LNCAP (cell line): ENCODE results near the gene ANTXR1.

ENCODE experiments used
- TF ChIP-seq, protein P1 (sequence below): fragments of 450-650 bp; IDR thresholded peaks from 2 replicates; pipeline ENCODE4 v1.5.1; 2017; ENCODE audit warnings: mild to moderate bottlenecking

Gene ANTXR1

DNA sequence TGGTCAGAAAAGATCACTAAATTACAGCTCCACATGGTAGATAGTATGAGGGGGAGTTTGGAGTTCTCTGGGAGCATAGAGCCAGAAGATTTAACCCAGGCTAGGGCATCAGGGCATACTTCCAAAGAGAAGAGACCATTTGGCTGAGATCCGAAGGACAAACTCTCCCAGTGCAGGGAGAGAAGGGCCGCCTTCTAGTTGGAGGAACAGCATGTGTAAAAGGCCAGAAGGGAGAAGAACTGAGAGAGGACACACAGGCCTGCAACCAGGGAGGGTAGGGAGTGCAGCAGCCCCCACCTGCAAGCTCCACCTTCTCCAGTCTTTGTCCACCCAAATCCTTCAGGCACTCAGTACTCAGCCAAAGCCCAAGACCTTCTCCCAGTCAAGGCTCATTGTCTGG lies 192.1 kb downstream of the ANTXR1 start:
- TF ChIP-seq, protein P1, sequence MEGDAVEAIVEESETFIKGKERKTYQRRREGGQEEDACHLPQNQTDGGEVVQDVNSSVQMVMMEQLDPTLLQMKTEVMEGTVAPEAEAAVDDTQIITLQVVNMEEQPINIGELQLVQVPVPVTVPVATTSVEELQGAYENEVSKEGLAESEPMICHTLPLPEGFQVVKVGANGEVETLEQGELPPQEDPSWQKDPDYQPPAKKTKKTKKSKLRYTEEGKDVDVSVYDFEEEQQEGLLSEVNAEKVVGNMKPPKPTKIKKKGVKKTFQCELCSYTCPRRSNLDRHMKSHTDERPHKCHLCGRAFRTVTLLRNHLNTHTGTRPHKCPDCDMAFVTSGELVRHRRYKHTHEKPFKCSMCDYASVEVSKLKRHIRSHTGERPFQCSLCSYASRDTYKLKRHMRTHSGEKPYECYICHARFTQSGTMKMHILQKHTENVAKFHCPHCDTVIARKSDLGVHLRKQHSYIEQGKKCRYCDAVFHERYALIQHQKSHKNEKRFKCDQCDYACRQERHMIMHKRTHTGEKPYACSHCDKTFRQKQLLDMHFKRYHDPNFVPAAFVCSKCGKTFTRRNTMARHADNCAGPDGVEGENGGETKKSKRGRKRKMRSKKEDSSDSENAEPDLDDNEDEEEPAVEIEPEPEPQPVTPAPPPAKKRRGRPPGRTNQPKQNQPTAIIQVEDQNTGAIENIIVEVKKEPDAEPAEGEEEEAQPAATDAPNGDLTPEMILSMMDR: no peak

DNA sequence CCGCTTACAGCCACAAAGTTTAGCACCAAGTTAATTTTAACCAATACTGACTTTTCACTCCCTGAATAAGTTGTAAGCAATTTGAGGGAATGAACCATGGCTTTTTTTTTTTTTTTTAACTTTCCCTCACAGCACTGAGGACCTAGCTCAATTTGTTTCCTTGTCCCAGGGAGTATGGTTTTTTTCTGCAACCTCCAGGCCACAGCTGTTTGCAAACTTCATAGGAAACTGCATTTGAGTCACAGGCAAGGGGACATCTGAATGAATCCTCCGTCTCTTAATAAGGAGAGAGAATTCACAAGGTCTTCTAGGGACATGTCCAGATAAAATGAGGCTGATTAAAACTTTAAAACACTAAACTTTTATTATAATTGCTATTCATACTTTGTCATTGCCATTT lies 192.5 kb downstream of the ANTXR1 start:
- TF ChIP-seq, protein P1: no peak

- TF ChIP-seq, protein P1: no peak
These were observed 195.1 kb downstream of the ANTXR1 start for GRCh38 chr2:69208023-69208595.

- TF ChIP-seq, protein P1: no peak
These were observed 196.5 kb downstream of the ANTXR1 start for GRCh38 chr2:69209482-69209881.

DNA sequence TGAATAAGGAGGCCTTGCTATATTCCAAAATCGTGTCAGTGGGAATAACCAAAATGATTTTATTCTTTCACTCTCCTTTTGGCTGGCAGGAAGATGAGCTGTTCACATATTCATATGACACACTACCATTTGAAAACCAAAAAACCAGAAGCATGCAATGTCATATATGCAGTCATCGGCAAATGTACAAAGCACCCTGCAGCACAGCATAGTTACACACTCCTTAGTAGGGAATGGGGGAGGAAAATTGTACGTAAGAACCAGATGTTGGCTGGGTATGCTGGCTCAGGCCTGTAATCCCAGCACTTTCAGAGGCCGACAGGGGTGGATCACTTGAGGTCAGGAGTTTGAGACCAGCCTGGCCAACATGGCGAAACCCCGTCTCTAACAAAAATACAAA lies 197.4 kb downstream of the ANTXR1 start:
- TF ChIP-seq, protein P1: no peak

GRCh38 chr2:69211048-69211447 lies 198.1 kb downstream of the ANTXR1 start:
- TF ChIP-seq, protein P1: no peak

- TF ChIP-seq, protein P1: no peak
These were observed 198.7 kb downstream of the ANTXR1 start for GRCh38 chr2:69211686-69212085.
